Iris pigment epithelial cell (primary cell): ENCODE data around the gene PER1.

Experiments
- DNase-seq: peaks from one replicate; pipeline ENCODE4 v3.0.0-alpha.2; 2011; ENCODE audit warnings: low read depth

The PER1 gene

GRCh38 chr17:8141741-8142140 lies 10.5 kb downstream of the PER1 start:
- no peak for DNase-seq

GRCh38 chr17:8141045-8141444 lies 11.2 kb downstream of the PER1 start:
- DNase-seq: no peak

GRCh38 chr17:8140065-8141029 lies 11.9 kb downstream of the PER1 start:
- DNase-seq: no peak

GRCh38 chr17:8138672-8139371 lies 13.4 kb downstream of the PER1 start:
- peak; percentile 95 for DNase-seq

- DNase-seq: no peak
Observed at GRCh38 chr17:8138374-8138671, 13.9 kb downstream of the PER1 start.

GRCh38 chr17:8137645-8138373 lies 14.4 kb downstream of the PER1 start:
- DNase-seq: no peak

GRCh38 chr17:8133941-8134340 lies 18.3 kb downstream of the PER1 start:
- DNase-seq: no peak

GRCh38 chr17:8133399-8133798 lies 18.8 kb downstream of the PER1 start:
- DNase-seq: no peak

GRCh38 chr17:8131844-8132441 lies 20.3 kb downstream of the PER1 start:
- no peak for DNase-seq

- DNase-seq: no peak
Observed at GRCh38 chr17:8128125-8128784, 23.9 kb downstream of the PER1 start.

- peak; percentile 64 for DNase-seq
Observed at GRCh38 chr17:8126491-8127066, 25.6 kb downstream of the PER1 start.

- DNase-seq: no peak
Observed at GRCh38 chr17:8125947-8126490, 26.2 kb downstream of the PER1 start.

- peak; percentile 37 for DNase-seq
Observed at GRCh38 chr17:8125154-8125946, 26.9 kb downstream of the PER1 start.

GRCh38 chr17:8124350-8125153 lies 27.7 kb downstream of the PER1 start:
- DNase-seq: peak; percentile 47

- no peak for DNase-seq
Observed at GRCh38 chr17:8123695-8124349, 28.4 kb downstream of the PER1 start, which contains the start of gene HES7. HES7 (minus strand) TSS chr17:8124106; CDS start chr17:8124084, 22 bp downstream.

GRCh38 chr17:8122924-8123694 lies 29.1 kb downstream of the PER1 start:
- DNase-seq: peak; percentile 62

- DNase-seq: peak; percentile 47
Observed at GRCh38 chr17:8122422-8122923, 29.7 kb downstream of the PER1 start.
